Measurements from ENCODE around the gene MPL. TPM values are rescaled to one million over a fixed set of nuclear protein-coding genes. Genes with fewer than 3 reads are reported as not detected.

MPL gene
- total RNA-seq, 1 experiment from 2014 or later: not detected

GRCh38 chr1:43376723-43377235, 39.2 kb downstream of the MPL start:
- H3K4me3 ChIP-seq (ENCODE audit: low read depth, low read length, poor library complexity, severe bottlenecking): no peak overlapping the region
- ChIA-PET POLR2A (ENCODE audit: low non-redundant PET) (no interaction called here), CTCF (no interaction called here)
- H3K27me3 ChIP-seq (replicated peaks; ENCODE audit: insufficient read depth, low read depth, low read length, poor library complexity): no peaks in the 10 kb centered on the region
- no peak overlapping the region for H3K27ac ChIP-seq (ENCODE audit: low read depth, low read length, poor library complexity, severe bottlenecking)
- no peak for DNase-seq (ENCODE audit: low spot score)
- TF ChIP-seq EZH2 (IDR thresholded peaks at IDR 0.05; ENCODE audit: borderline replicate concordance, low read depth, low read length, poor library complexity, severe bottlenecking): no peak
- TF ChIP-seq, protein P1, sequence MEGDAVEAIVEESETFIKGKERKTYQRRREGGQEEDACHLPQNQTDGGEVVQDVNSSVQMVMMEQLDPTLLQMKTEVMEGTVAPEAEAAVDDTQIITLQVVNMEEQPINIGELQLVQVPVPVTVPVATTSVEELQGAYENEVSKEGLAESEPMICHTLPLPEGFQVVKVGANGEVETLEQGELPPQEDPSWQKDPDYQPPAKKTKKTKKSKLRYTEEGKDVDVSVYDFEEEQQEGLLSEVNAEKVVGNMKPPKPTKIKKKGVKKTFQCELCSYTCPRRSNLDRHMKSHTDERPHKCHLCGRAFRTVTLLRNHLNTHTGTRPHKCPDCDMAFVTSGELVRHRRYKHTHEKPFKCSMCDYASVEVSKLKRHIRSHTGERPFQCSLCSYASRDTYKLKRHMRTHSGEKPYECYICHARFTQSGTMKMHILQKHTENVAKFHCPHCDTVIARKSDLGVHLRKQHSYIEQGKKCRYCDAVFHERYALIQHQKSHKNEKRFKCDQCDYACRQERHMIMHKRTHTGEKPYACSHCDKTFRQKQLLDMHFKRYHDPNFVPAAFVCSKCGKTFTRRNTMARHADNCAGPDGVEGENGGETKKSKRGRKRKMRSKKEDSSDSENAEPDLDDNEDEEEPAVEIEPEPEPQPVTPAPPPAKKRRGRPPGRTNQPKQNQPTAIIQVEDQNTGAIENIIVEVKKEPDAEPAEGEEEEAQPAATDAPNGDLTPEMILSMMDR (conservative IDR thresholded peaks at IDR 0.05; ENCODE audit: low read depth, low read length): no peak
- BruUV-seq (replicated peaks): no TSS peak
- H3K9me3 ChIP-seq (ENCODE audit: low read depth, low read length, poor library complexity, severe bottlenecking): no peaks in the 10 kb centered on the region
- H3K36me3 ChIP-seq (ENCODE audit: insufficient read depth, low read length, poor library complexity, severe bottlenecking): no peaks in the 10 kb centered on the region
- intact Hi-C loops (cut with micrococcal nuclease; ENCODE audit: unreplicated experiment): no loop called here
- H3K4me1 ChIP-seq (ENCODE audit: insufficient read depth, low read length, poor library complexity, severe bottlenecking): no peaks in the 10 kb centered on the region

DNA sequence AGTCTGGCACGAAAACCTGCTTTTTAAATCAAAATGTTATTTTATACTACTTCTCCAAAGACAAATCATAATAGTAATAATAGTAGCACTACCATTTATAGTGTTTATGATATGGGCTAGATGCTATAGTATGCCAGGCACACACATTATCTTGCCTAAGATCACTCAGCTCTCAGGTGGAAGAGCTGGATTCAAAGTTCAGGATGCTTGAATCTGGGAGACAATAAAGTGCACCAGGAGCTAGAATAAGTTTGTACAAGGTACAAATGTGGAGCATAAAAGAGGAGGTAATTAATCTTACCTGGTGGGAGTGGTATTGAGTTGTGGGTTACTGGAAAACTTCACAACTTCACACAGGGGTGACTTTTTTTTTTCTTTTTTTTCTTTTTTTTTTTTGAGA, 40.2 kb downstream of the MPL start:
- Histone ChIP-seq H3K4me3 (ENCODE audit: low read depth, low read length, poor library complexity, severe bottlenecking) (no peak overlapping the region), H3K27ac (ENCODE audit: low read depth, low read length, poor library complexity, severe bottlenecking) (no peak overlapping the region), H3K4me1 (ENCODE audit: insufficient read depth, low read length, poor library complexity, severe bottlenecking) (peaks cover 10% of the 10 kb centered on the region), H3K27me3 (replicated peaks; ENCODE audit: insufficient read depth, low read depth, low read length, poor library complexity) (no peaks in the 10 kb centered on the region), H3K9me3 (ENCODE audit: low read depth, low read length, poor library complexity, severe bottlenecking) (no peaks in the 10 kb centered on the region), H3K36me3 (ENCODE audit: insufficient read depth, low read length, poor library complexity, severe bottlenecking) (peaks cover under 1% of the 10 kb centered on the region)
- CTCF ChIA-PET: no interaction called here
- intact Hi-C loops (cut with micrococcal nuclease; ENCODE audit: unreplicated experiment): no loop called here
- POLR2A ChIA-PET (ENCODE audit: low non-redundant PET): no interaction called here
- no TSS peak for BruUV-seq (replicated peaks)
- no peak for DNase-seq (ENCODE audit: low spot score)
- TF ChIP-seq, protein P1 (conservative IDR thresholded peaks at IDR 0.05; ENCODE audit: low read depth, low read length): no peak
- no peak for TF ChIP-seq EZH2 (IDR thresholded peaks at IDR 0.05; ENCODE audit: borderline replicate concordance, low read depth, low read length, poor library complexity, severe bottlenecking)

- ChIA-PET POLR2A (ENCODE audit: low non-redundant PET) (no interaction called here), CTCF (no interaction called here)
- Histone ChIP-seq H3K4me1 (ENCODE audit: insufficient read depth, low read length, poor library complexity, severe bottlenecking) (peaks cover 11% of the 10 kb centered on the region), H3K36me3 (ENCODE audit: insufficient read depth, low read length, poor library complexity, severe bottlenecking) (peaks cover 16% of the 10 kb centered on the region), H3K4me3 (ENCODE audit: low read depth, low read length, poor library complexity, severe bottlenecking) (no peak overlapping the region), H3K9me3 (ENCODE audit: low read depth, low read length, poor library complexity, severe bottlenecking) (no peaks in the 10 kb centered on the region), H3K27ac (ENCODE audit: low read depth, low read length, poor library complexity, severe bottlenecking) (no peak overlapping the region), H3K27me3 (replicated peaks; ENCODE audit: insufficient read depth, low read depth, low read length, poor library complexity) (no peaks in the 10 kb centered on the region)
- TF ChIP-seq, protein P1 (conservative IDR thresholded peaks at IDR 0.05; ENCODE audit: low read depth, low read length): no peak
- TF ChIP-seq EZH2 (IDR thresholded peaks at IDR 0.05; ENCODE audit: borderline replicate concordance, low read depth, low read length, poor library complexity, severe bottlenecking): no peak
- intact Hi-C loops (cut with micrococcal nuclease; ENCODE audit: unreplicated experiment): no loop called here
- no peak for DNase-seq (ENCODE audit: low spot score)
- BruUV-seq (replicated peaks): no TSS peak
These were observed 41.9 kb downstream of the MPL start for GRCh38 chr1:43379476-43379875.

All from A673 (cell line).